GM18868 (cell line): ENCODE data around the gene VAPA.
"Not testable (repeated sequence)": the region's sequence is repeated elsewhere in the genome, so short reads cannot be mapped to it uniquely, and the experiment has no call there.

ENCODE experiments used
- ATAC-seq: cut with Tn5 transposase; IDR thresholded peaks from one replicate; pipeline ENCODE4 v1.9.1; 2021; ENCODE audit warnings: mild to moderate bottlenecking, moderate library complexity; ENCODE audit not compliant: unreplicated experiment

The VAPA gene

GRCh38 chr18:9912285-9912684, 1.5 kb upstream of the VAPA start:
- not testable (repeated sequence) for ATAC-seq

GRCh38 chr18:9913151-9913525, 678 bp upstream of the VAPA start:
- no peak for ATAC-seq

- no peak for ATAC-seq
Observed at GRCh38 chr18:9914334-9914583, 443 bp downstream of the VAPA start.

GRCh38 chr18:9914584-9915290, 921 bp downstream of the VAPA start:
- ATAC-seq: peak; percentile 22

- ATAC-seq: no peak
Observed at GRCh38 chr18:9915291-9916076, 1.7 kb downstream of the VAPA start.

GRCh38 chr18:9916077-9916639, 2.3 kb downstream of the VAPA start:
- ATAC-seq: no peak

GRCh38 chr18:9916808-9917207, 3.0 kb downstream of the VAPA start:
- ATAC-seq: no peak

GRCh38 chr18:9918016-9918680, 4.3 kb downstream of the VAPA start:
- ATAC-seq: no peak

GRCh38 chr18:9919564-9920232, 5.9 kb downstream of the VAPA start:
- ATAC-seq: no peak

- no peak for ATAC-seq
Observed at GRCh38 chr18:9922592-9923311, 8.9 kb downstream of the VAPA start.

- no peak for ATAC-seq
Observed at GRCh38 chr18:9924371-9924943, 10.6 kb downstream of the VAPA start.

- ATAC-seq: no peak
Observed at GRCh38 chr18:9925369-9925768, 11.6 kb downstream of the VAPA start.

GRCh38 chr18:9925795-9926194, 12.0 kb downstream of the VAPA start:
- no peak for ATAC-seq

- ATAC-seq: no peak
Observed at GRCh38 chr18:9926223-9926894, 12.5 kb downstream of the VAPA start.

- no peak for ATAC-seq
Observed at GRCh38 chr18:9926977-9927376, 13.2 kb downstream of the VAPA start.

GRCh38 chr18:9927392-9928063, 13.7 kb downstream of the VAPA start:
- ATAC-seq: no peak

- no peak for ATAC-seq
Observed at GRCh38 chr18:9928646-9929259, 14.9 kb downstream of the VAPA start.

- ATAC-seq: no peak
Observed at GRCh38 chr18:9930299-9930884, 16.6 kb downstream of the VAPA start.
